Measurements from ENCODE around the gene MSRB2.

The MSRB2 gene

DNA sequence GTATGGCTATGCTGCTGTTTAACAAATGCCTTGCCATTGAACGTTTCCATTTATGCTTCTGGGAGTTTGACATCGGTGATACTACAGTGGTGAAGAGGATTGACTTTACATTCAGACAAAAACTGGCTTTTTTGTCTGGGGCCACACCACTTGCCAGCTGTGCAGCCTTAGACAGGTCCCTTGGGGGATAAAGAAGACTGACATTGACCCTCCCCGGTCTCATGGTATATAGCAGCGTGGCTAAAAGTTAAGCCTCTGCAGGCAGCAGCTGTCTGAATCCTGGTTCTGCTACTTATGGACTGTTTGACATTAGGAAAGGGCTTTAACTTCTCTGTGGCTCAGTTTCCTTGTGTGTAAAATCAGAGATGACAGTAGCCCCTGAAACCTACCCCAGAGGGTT, 54.7 kb downstream of the MSRB2 start:
- Histone ChIP-seq H2AFZ (ENCODE audit: low read depth, low read length, severe bottlenecking) (no peak overlapping the region), H3K9ac (ENCODE audit: low read length) (no peak overlapping the region), H3K9me2 (replicated peaks; ENCODE audit: insufficient read depth, low read length) (no peaks in the 10 kb centered on the region), H3K36me3 (ENCODE audit: low read length) (no peaks in the 10 kb centered on the region), H3K9me3 (ENCODE audit: insufficient read depth, low read length) (no peaks in the 10 kb centered on the region), H3F3A (ENCODE audit: insufficient read depth) (no peaks in the 10 kb centered on the region), H3K4me2 (ENCODE audit: low read depth, low read length, poor library complexity, severe bottlenecking) (no peak overlapping the region), H3K27me3 (ENCODE audit: low read length) (no peaks in the 10 kb centered on the region), H3K27ac (ENCODE audit: low read depth, low read length) (no peak overlapping the region), H4K20me1 (ENCODE audit: low read depth, low read length) (no peaks in the 10 kb centered on the region), H3K4me3 (ENCODE audit: insufficient read depth, low read length, poor library complexity, severe bottlenecking) (no peak overlapping the region), H3K79me2 (ENCODE audit: insufficient read depth, low read length) (no peaks in the 10 kb centered on the region)
- no peak for TF ChIP-seq EZH2phosphoT487 (conservative IDR thresholded peaks at IDR 0.05; ENCODE audit: low read length)
- TF ChIP-seq, protein P1, sequence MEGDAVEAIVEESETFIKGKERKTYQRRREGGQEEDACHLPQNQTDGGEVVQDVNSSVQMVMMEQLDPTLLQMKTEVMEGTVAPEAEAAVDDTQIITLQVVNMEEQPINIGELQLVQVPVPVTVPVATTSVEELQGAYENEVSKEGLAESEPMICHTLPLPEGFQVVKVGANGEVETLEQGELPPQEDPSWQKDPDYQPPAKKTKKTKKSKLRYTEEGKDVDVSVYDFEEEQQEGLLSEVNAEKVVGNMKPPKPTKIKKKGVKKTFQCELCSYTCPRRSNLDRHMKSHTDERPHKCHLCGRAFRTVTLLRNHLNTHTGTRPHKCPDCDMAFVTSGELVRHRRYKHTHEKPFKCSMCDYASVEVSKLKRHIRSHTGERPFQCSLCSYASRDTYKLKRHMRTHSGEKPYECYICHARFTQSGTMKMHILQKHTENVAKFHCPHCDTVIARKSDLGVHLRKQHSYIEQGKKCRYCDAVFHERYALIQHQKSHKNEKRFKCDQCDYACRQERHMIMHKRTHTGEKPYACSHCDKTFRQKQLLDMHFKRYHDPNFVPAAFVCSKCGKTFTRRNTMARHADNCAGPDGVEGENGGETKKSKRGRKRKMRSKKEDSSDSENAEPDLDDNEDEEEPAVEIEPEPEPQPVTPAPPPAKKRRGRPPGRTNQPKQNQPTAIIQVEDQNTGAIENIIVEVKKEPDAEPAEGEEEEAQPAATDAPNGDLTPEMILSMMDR (IDR thresholded peaks at IDR 0.05; ENCODE audit: insufficient read depth, low read length, poor library complexity, severe bottlenecking) = no peak

DNA sequence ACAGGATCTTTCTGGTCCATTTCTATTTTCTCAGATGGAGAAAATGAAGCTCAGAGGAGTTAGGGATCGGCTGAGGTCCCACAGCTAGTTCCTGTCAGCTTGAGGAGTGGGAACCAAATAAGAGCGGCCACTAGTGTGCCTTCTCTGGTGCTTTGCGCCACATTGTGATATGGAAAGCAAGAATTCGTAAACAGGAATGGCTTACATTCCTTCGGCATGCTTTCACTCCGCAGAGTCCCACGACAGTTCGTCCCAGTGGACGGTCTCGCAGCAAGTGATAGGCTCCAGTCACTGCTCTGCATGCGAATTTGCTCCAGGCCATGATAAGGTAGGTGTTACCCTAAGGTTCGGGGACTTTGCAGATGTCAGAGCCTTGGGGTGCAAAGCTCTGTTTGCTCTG, 55.2 kb downstream of the MSRB2 start:
- TF ChIP-seq, protein P1 (IDR thresholded peaks at IDR 0.05; ENCODE audit: insufficient read depth, low read length, poor library complexity, severe bottlenecking) = no peak
- TF ChIP-seq EZH2phosphoT487 (conservative IDR thresholded peaks at IDR 0.05; ENCODE audit: low read length) = no peak

DNA sequence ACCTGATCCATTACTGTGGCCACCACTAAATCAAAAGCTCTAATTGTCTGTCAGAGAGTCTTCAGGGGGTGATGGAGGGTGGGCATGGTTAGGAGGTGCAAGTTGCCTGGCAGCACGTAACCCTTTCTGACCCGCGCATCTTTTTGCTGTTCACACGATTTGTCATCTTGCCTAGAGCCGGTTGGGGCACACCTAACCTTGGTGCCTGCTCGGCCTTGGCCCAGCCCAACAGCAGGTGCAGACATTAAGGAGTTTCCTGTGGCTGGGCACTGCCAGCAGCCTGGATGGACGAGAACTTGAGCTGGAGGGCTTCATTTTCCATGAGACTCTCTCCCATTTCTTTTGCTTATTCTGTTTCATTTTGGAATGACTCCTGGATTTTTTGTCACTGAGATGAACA, 55.7 kb downstream of the MSRB2 start:
- H3K9me2 ChIP-seq (replicated peaks; ENCODE audit: insufficient read depth, low read length) = no peaks in the 10 kb centered on the region
- no peaks in the 10 kb centered on the region for H3F3A ChIP-seq (ENCODE audit: insufficient read depth)
- H3K79me2 ChIP-seq (ENCODE audit: insufficient read depth, low read length) = no peaks in the 10 kb centered on the region
- no peak for TF ChIP-seq EZH2phosphoT487 (conservative IDR thresholded peaks at IDR 0.05; ENCODE audit: low read length)
- TF ChIP-seq, protein P1 (IDR thresholded peaks at IDR 0.05; ENCODE audit: insufficient read depth, low read length, poor library complexity, severe bottlenecking) = no peak
- H4K20me1 ChIP-seq (ENCODE audit: low read depth, low read length) = no peaks in the 10 kb centered on the region
- H3K27ac ChIP-seq (ENCODE audit: low read depth, low read length) = no peak overlapping the region
- H3K4me3 ChIP-seq (ENCODE audit: insufficient read depth, low read length, poor library complexity, severe bottlenecking) = no peak overlapping the region
- H3K9me3 ChIP-seq (ENCODE audit: insufficient read depth, low read length) = no peaks in the 10 kb centered on the region
- H3K27me3 ChIP-seq (ENCODE audit: low read length) = no peaks in the 10 kb centered on the region
- H3K9ac ChIP-seq (ENCODE audit: low read length) = no peak overlapping the region
- H2AFZ ChIP-seq (ENCODE audit: low read depth, low read length, severe bottlenecking) = no peak overlapping the region
- no peak overlapping the region for H3K4me2 ChIP-seq (ENCODE audit: low read depth, low read length, poor library complexity, severe bottlenecking)
- H3K36me3 ChIP-seq (ENCODE audit: low read length) = no peaks in the 10 kb centered on the region

More for the DNA sequence above, 55.2 kb downstream of the MSRB2 start:
- Histone ChIP-seq H3K27ac (ENCODE audit: low read depth, low read length) (no peak overlapping the region), H3K9me3 (ENCODE audit: insufficient read depth, low read length) (no peaks in the 10 kb centered on the region), H3K36me3 (ENCODE audit: low read length) (no peaks in the 10 kb centered on the region), H3K9me2 (replicated peaks; ENCODE audit: insufficient read depth, low read length) (no peaks in the 10 kb centered on the region), H2AFZ (ENCODE audit: low read depth, low read length, severe bottlenecking) (no peak overlapping the region), H4K20me1 (ENCODE audit: low read depth, low read length) (no peaks in the 10 kb centered on the region), H3K79me2 (ENCODE audit: insufficient read depth, low read length) (no peaks in the 10 kb centered on the region), H3F3A (ENCODE audit: insufficient read depth) (no peaks in the 10 kb centered on the region), H3K27me3 (ENCODE audit: low read length) (no peaks in the 10 kb centered on the region), H3K4me3 (ENCODE audit: insufficient read depth, low read length, poor library complexity, severe bottlenecking) (no peak overlapping the region), H3K9ac (ENCODE audit: low read length) (no peak overlapping the region), H3K4me2 (ENCODE audit: low read depth, low read length, poor library complexity, severe bottlenecking) (no peak overlapping the region)
